ENCODE measurements around the gene TNFRSF17. TPM values are rescaled to one million over a fixed set of nuclear protein-coding genes. Genes with fewer than 3 reads are reported as not detected.
A peak's percentile ranks its signal among the peaks of the same experiment; 100 is the strongest.
"Not testable (repeated sequence)": the region's sequence is repeated elsewhere in the genome, so short reads cannot be mapped to it uniquely, and the experiment has no call there.

The TNFRSF17 gene
- not detected for polyA plus RNA-seq
- long read RNA-seq, donor 1 = 0 reads
- long read RNA-seq, donor 2 = 0 reads
- long read RNA-seq, donor 3 = 0 reads
- long read RNA-seq, donor 4 = 0 reads
- long read RNA-seq, donor 5 = 0 reads
- long read RNA-seq, donor 6 = 0 reads
- long read RNA-seq, donor 7 = 0 reads
- long read RNA-seq, donor 8 = 0 reads
- long read RNA-seq, donor 9 = 0 reads
- long read RNA-seq, donor 10 = 0 reads
- long read RNA-seq, donor 11 = 0 reads

DNA sequence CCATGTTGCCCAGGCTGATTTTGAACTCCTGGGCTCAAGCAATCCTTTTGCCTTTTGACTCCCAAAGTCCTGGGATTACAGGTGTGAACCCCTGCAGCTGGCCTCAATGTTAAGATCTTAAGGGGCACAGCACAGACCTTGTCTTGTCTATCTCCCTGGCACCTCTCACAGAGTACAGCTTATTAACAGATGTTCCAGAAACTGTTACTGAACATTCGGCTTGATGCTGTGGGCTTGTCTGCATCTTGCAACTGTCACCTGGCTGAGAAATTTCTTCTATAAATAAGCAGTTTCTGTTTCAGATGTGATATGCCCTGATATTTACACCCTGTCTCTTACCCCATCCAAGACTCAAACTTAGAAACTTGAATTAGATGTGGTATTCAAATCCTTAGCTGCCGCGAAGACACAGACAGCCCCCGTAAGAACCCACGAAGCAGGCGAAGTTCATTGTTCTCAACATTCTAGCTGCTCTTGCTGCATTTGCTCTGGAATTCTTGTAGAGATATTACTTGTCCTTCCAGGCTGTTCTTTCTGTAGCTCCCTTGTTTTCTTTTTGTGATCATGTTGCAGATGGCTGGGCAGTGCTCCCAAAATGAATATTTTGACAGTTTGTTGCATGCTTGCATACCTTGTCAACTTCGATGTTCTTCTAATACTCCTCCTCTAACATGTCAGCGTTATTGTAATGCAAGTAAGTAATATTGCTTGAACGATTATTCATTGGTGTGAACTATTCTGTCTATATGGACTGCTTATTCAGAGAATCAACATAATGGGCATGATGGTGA, at the start of gene TNFRSF17:
Gene TNFRSF17, plus strand, starts transcription at position 450 of the 791 bp plus-strand sequence. Its CDS starts 115 bp downstream, at position 565.
- DNase-seq = no peak
- 74% methylated on average over 8 of the region's 9 CpGs for WGBS (ENCODE audit: insufficient coverage, low lambda C conversion rate)
- no peak within 1 kb of the TSS for H3K4me3 ChIP-seq (ENCODE audit: low read length)
- no peaks in the 10 kb centered on the region for H3K27me3 ChIP-seq (ENCODE audit: control insufficient read depth, insufficient read depth, low read length)
- H3K27ac ChIP-seq (ENCODE audit: low read length) = no peak within 1 kb of the TSS
- H3K9me3 ChIP-seq (ENCODE audit: control insufficient read depth, low read depth, low read length) = no peaks in the 10 kb centered on the region
- H3K4me1 ChIP-seq (ENCODE audit: control insufficient read depth, insufficient read depth, low read length) = no peaks in the 10 kb centered on the region
- no peaks in the 10 kb centered on the region for H3K36me3 ChIP-seq (ENCODE audit: control insufficient read depth, insufficient read depth, low read length)

DNA sequence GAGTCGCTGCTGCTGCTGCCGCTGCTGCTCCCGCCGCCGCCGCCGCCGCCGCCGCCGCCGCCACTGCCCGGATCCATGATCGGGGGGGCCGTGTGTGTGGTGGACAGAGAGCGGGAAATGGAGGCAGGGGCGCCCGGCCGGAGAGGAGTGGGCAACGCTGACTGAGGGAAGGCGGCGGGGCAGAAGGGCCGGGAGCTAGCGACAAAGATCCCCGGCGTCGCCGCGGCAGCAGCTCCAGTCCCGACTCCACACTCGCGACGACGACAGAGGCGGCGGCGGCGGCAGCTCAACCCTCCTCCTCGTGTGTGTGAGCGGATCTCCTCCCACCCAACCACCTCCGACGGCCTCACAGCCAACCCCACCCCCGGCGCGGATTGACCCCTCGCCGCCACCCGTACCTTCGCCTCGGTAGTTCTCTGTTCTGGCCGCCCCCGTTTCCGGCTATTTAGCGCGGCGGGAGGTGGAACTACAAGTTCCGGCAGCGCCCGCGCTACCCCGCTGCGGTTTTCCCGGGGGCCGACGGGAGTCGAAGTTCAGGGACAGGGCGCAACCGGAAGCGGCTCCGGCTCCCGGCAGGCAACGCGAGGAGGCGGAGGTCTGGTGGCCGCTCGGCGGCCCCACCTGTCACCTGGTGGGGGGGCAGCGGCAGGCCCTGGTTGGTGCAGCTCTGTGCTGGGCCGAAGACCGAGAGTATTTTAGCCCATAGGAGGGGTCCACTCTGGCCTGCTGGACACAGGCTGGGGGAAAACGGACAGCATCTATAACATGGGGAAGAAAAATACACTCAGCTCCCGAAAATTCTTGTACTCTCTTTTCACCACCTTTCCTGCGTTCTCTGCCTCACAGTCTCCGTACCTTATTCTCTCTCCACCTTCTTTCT, 49.1 kb upstream of the TNFRSF17 start, which contains the start of gene GSPT1:
Gene GSPT1, minus strand, starts transcription at position 313 of the 880 bp plus-strand sequence. Its CDS starts 236 bp downstream, at position 77.
- 0% methylated on average over 1 of the region's 84 CpGs for WGBS (ENCODE audit: insufficient coverage, low lambda C conversion rate)
- peak; percentile 98 to 100 for DNase-seq

DNA sequence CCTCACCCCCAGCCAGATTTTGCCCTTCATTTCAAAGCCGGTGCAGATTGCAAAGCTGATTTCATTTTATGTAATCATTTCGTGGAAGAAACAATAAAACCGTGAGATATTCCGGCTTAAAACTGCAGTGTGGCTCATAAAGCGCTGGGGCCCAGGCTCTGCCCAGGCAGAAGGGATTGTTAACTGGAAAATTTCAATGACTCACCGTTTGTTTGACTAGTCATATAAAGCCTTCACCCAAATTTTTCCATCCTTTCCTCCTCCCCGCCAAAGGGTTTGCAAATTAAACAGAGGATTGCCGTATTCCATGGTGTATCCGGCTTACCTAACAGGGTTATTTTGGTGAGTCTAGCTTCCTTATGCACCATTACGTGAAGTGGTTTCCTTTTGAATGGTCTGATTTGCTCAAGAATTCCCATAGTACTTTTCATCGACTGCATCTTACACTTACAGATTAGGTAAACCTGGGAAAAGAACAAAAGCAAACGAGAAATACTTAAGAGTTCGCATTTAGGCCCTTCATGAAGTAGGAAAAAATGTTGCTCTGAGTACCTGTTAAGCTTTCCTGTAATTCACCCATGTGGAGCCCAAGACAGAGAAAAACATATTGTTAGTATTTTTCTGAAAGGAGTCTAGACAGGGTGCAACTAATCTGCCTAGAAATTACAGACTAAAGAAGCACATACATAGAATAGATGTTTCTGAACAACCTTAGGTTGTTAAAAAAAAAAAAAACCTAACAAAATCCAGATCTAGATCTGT, 48.3 kb upstream of the TNFRSF17 start:
- Histone ChIP-seq H3K4me1 (ENCODE audit: control insufficient read depth, insufficient read depth, low read length) (peaks cover 19% of the 10 kb centered on the region), H3K9me3 (ENCODE audit: control insufficient read depth, low read depth, low read length) (no peaks in the 10 kb centered on the region), H3K36me3 (ENCODE audit: control insufficient read depth, insufficient read depth, low read length) (no peaks in the 10 kb centered on the region), H3K27ac (ENCODE audit: low read length) (peak overlapping the region; percentile 87), H3K4me3 (ENCODE audit: low read length) (peak overlapping the region; percentile 79), H3K27me3 (ENCODE audit: control insufficient read depth, insufficient read depth, low read length) (no peaks in the 10 kb centered on the region)
- WGBS (ENCODE audit: insufficient coverage, low lambda C conversion rate) = 25% methylated on average over 2 of the region's 13 CpGs
- peak; percentile 56 to 85 for DNase-seq

More for the DNA sequence above, 49.1 kb upstream of the TNFRSF17 start, which contains the start of gene GSPT1:
- H3K9me3 ChIP-seq (ENCODE audit: control insufficient read depth, low read depth, low read length) = no peaks in the 10 kb centered on the region
- peaks cover 19% of the 10 kb centered on the region for H3K4me1 ChIP-seq (ENCODE audit: control insufficient read depth, insufficient read depth, low read length)
- peak within 1 kb of the TSS; percentile 87 for H3K27ac ChIP-seq (ENCODE audit: low read length)
- no peaks in the 10 kb centered on the region for H3K36me3 ChIP-seq (ENCODE audit: control insufficient read depth, insufficient read depth, low read length)
- peak within 1 kb of the TSS; percentile 79 for H3K4me3 ChIP-seq (ENCODE audit: low read length)
- no peaks in the 10 kb centered on the region for H3K27me3 ChIP-seq (ENCODE audit: control insufficient read depth, insufficient read depth, low read length)

DNA sequence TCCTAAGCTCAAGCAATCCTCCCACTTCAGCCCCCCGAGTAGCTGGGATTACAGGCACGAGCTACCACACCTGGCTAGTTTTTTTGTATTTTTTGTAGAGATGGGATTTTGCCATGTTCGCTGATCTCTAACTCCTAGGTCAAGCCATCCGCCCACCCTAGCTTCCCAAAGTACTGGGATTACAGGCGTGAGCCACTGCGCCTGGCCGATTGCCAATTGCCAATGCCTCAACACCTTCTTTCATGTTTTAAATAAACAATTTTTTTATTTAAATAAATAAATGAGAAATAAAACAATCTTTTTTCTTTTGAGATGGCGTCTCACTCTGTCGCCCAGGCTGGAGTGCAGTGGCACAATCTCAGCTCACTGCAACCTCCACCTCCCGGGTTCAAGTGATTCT, 41.0 kb upstream of the TNFRSF17 start:
- not testable (repeated sequence) for DNase-seq; H3K27ac ChIP-seq (ENCODE audit: low read length); H3K27me3 ChIP-seq (ENCODE audit: control insufficient read depth, insufficient read depth, low read length); H3K9me3 ChIP-seq (ENCODE audit: control insufficient read depth, low read depth, low read length); H3K4me3 ChIP-seq (ENCODE audit: low read length); H3K4me1 ChIP-seq (ENCODE audit: control insufficient read depth, insufficient read depth, low read length); H3K36me3 ChIP-seq (ENCODE audit: control insufficient read depth, insufficient read depth, low read length)
- 83% methylated on average over 1 of the region's 10 CpGs for WGBS (ENCODE audit: insufficient coverage, low lambda C conversion rate)

DNA sequence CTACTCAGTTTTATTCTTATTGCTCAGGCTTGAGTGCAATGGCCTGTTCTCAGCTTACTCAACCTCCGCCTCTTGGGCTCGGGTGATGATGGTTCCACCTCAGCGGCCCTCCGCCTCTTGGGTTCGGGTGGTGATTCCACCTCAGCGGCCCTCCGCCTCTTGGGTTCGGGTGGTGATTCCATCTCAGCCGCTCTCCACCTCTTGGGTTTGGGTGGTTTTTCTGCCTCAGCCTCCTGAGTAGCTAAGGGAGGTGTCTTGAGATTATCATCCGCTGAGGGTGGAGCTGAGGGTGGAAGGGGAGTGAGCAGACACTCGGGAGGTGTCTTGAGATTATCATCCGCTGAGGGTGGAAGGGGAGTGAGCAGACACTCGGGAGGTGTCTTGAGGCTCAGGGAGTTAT, 37.7 kb upstream of the TNFRSF17 start:
- H3K9me3 ChIP-seq (ENCODE audit: control insufficient read depth, low read depth, low read length); H3K36me3 ChIP-seq (ENCODE audit: control insufficient read depth, insufficient read depth, low read length); H3K27ac ChIP-seq (ENCODE audit: low read length); H3K27me3 ChIP-seq (ENCODE audit: control insufficient read depth, insufficient read depth, low read length); H3K4me3 ChIP-seq (ENCODE audit: low read length); H3K4me1 ChIP-seq (ENCODE audit: control insufficient read depth, insufficient read depth, low read length); DNase-seq: not testable (repeated sequence)
- no CpG with 5 or more reads among the region's 13 CpGs for WGBS (ENCODE audit: insufficient coverage, low lambda C conversion rate)

DNA sequence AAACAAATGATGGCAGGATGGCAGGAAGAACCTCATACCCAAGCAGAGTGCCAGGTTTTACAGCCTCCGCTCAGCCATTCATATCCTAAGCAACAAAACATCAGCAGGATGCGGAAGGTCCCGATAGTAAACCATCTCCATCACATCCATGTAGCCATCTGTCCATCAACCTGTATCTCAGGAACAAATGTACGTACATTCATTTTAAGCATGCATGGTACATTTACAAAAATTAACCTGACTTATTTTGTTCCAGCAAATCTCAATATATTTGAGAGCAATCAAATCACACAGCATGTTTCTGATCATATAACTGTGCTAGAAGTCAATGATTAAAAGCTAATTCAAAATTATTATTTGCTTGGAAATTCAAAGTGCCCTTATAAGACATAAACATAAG, 23.1 kb upstream of the TNFRSF17 start, which contains the start of gene NPIPB2:
Gene NPIPB2, minus strand, starts transcription at position 101 of the 400 bp plus-strand sequence. Its CDS starts 0 bp downstream, at position 101.
- H3K27me3 ChIP-seq (ENCODE audit: control insufficient read depth, insufficient read depth, low read length); H3K9me3 ChIP-seq (ENCODE audit: control insufficient read depth, low read depth, low read length); H3K27ac ChIP-seq (ENCODE audit: low read length); DNase-seq; H3K4me3 ChIP-seq (ENCODE audit: low read length); H3K4me1 ChIP-seq (ENCODE audit: control insufficient read depth, insufficient read depth, low read length); H3K36me3 ChIP-seq (ENCODE audit: control insufficient read depth, insufficient read depth, low read length): not testable (repeated sequence)
- no CpG with 5 or more reads among the region's 4 CpGs for WGBS (ENCODE audit: insufficient coverage, low lambda C conversion rate)

DNA sequence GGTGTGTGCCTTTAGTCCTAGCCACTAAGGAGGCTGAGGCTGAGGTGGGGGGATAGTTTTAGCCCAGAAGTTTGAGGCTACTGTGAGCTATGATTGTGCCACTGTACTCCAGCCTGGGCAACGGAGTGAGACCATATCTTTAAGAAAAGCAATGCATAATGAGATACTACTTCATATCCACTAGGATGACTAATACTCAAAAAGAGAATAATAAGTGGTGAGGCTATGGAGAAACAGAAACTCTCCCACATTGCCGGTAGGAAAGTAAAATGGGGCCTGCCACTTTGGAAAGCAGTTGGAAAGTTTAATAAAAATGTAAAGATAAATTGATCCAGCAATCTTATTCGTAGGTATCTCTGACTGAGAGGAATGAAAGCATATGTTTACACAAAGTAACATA, 18.6 kb upstream of the TNFRSF17 start:
- Histone ChIP-seq H3K27ac (ENCODE audit: low read length) (no peak overlapping the region), H3K4me3 (ENCODE audit: low read length) (no peak overlapping the region), H3K4me1 (ENCODE audit: control insufficient read depth, insufficient read depth, low read length) (no peaks in the 10 kb centered on the region), H3K9me3 (ENCODE audit: control insufficient read depth, low read depth, low read length) (no peaks in the 10 kb centered on the region), H3K36me3 (ENCODE audit: control insufficient read depth, insufficient read depth, low read length) (no peaks in the 10 kb centered on the region), H3K27me3 (ENCODE audit: control insufficient read depth, insufficient read depth, low read length) (no peaks in the 10 kb centered on the region)
- DNase-seq = no peak
- WGBS (ENCODE audit: insufficient coverage, low lambda C conversion rate) = 67% methylated on average over 1 of the region's 3 CpGs

DNA sequence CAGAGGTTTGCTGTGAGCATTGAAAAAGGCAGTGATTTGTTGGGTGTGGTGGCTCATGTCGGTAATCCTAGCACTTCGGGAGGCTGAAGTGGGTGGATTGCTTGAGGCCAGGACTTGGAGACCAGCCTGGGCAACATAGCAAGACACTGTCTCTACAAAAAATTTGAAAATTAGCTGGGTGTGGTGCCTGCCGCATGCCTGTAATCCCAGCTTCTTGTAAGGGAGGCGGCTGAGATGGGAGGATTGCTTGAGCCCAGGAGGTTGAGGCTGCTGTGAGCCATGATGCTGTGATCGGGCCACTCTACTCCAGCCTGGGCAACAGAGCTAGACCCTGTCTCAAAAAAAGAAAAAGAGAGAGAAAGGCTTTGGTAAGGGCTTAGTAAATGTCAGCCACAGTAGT, 16.2 kb upstream of the TNFRSF17 start:
- no peaks in the 10 kb centered on the region for H3K4me1 ChIP-seq (ENCODE audit: control insufficient read depth, insufficient read depth, low read length)
- H3K27me3 ChIP-seq (ENCODE audit: control insufficient read depth, insufficient read depth, low read length) = no peaks in the 10 kb centered on the region
- no peak overlapping the region for H3K27ac ChIP-seq (ENCODE audit: low read length)
- H3K36me3 ChIP-seq (ENCODE audit: control insufficient read depth, insufficient read depth, low read length) = no peaks in the 10 kb centered on the region
- H3K4me3 ChIP-seq (ENCODE audit: low read length) = no peak overlapping the region
- H3K9me3 ChIP-seq (ENCODE audit: control insufficient read depth, low read depth, low read length) = no peaks in the 10 kb centered on the region
- no CpG with 5 or more reads among the region's 5 CpGs for WGBS (ENCODE audit: insufficient coverage, low lambda C conversion rate)
- DNase-seq = no peak

DNA sequence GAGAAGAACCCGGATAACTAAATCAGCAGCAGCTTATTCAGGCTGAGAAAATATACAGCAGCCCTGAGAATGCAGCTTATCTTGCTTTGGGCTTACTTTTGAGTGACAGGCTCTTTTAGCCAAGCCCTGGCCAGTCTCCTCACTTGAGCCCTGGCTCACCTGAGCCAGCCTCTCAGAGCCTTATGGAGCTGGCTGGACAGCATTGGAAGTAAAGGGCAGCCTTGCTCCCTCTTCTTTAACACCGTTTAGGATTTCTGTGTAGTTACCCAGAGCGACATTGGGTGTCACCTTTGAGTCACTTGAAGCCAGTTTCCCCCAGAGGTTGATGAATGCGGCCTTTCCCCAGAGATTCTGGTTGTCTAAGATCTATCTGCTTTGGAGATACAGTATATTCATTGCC, 15.5 kb upstream of the TNFRSF17 start:
- Histone ChIP-seq H3K27ac (ENCODE audit: low read length) (no peak overlapping the region), H3K4me1 (ENCODE audit: control insufficient read depth, insufficient read depth, low read length) (no peaks in the 10 kb centered on the region), H3K27me3 (ENCODE audit: control insufficient read depth, insufficient read depth, low read length) (no peaks in the 10 kb centered on the region), H3K36me3 (ENCODE audit: control insufficient read depth, insufficient read depth, low read length) (no peaks in the 10 kb centered on the region), H3K4me3 (ENCODE audit: low read length) (no peak overlapping the region), H3K9me3 (ENCODE audit: control insufficient read depth, low read depth, low read length) (no peaks in the 10 kb centered on the region)
- peak in 1 of 2 donors; percentile 14 for DNase-seq
- WGBS (ENCODE audit: insufficient coverage, low lambda C conversion rate) = no CpG with 5 or more reads among the region's 4 CpGs

Data from large intestine (tissue), 12 donors.